GM23338 (cell line): ENCODE results near the gene TRPM7. TPM values are rescaled to one million over a fixed set of nuclear protein-coding genes. Genes with fewer than 3 reads are reported as not detected.

Source experiments
- ATAC-seq: fragments of 200-7000 bp; cut with Tn5 transposase; 3 replicates; pipeline ENCODE4 v1.9.1; 2020
- DNase-seq: peaks from one replicate; pipeline ENCODE4 v3.0.0-alpha.2; 2015; ENCODE audit warnings: low spot score
- H2AFZ ChIP-seq: fragments of 200-600 bp; sonication (generic); 2 replicates; pipeline ENCODE4 v1.8.0; 2016; ENCODE audit warnings: antibody characterized with exemption, mild to moderate bottlenecking, moderate library complexity
- H3F3A ChIP-seq: fragments of 200-600 bp; sonication (generic); replicated peaks from 2 replicates; pipeline ENCODE4 v1.8.0; 2017; ENCODE audit warnings: antibody characterized with exemption, mixed run types, low read depth
- H3K27ac ChIP-seq: fragments of 200-600 bp; sonication (generic); 2 replicates; pipeline ENCODE4 v1.6.1; 2016; ENCODE audit warnings: low read depth
- H3K27me3 ChIP-seq: fragments of 200-600 bp; sonication (generic); 2 replicates; pipeline ENCODE4 v1.8.0; 2016; ENCODE audit warnings: mild to moderate bottlenecking, mixed run types, moderate library complexity; ENCODE audit not compliant: insufficient read depth
- H3K36me3 ChIP-seq: fragments of 200-600 bp; sonication (generic); 2 replicates; pipeline ENCODE4 v1.8.0; 2016; ENCODE audit warnings: mild to moderate bottlenecking; ENCODE audit not compliant: insufficient read depth
- H3K4me1 ChIP-seq: fragments of 200-600 bp; sonication (generic); 2 replicates; pipeline ENCODE4 v1.8.0; 2016; ENCODE audit warnings: mild to moderate bottlenecking, moderate library complexity; ENCODE audit not compliant: insufficient read depth
- H3K4me2 ChIP-seq: fragments of 200-600 bp; sonication (generic); 2 replicates; pipeline ENCODE4 v1.7.1; 2017; ENCODE audit warnings: mixed run types
- H3K4me3 ChIP-seq: fragments of 200-600 bp; sonication (generic); 2 replicates; pipeline ENCODE4 v1.6.1; 2016; ENCODE audit warnings: mixed run types
- H3K79me2 ChIP-seq: fragments of 200-600 bp; sonication (generic); replicated peaks from 2 replicates; pipeline ENCODE4 v1.8.0; 2017; ENCODE audit warnings: mild to moderate bottlenecking; ENCODE audit not compliant: insufficient read depth
- H3K9me2 ChIP-seq: fragments of 200-600 bp; sonication (generic); 2 replicates; pipeline ENCODE4 v1.8.0; 2017; ENCODE audit not compliant: insufficient read depth
- H4K20me1 ChIP-seq: fragments of 200-600 bp; sonication (generic); replicated peaks from 2 replicates; pipeline ENCODE4 v1.8.0; 2017; ENCODE audit warnings: mild to moderate bottlenecking; ENCODE audit not compliant: insufficient read depth
- H3K27ac Mint-ChIP-seq: 2 replicates; pipeline ENCODE4 v1.8.0; 2020; ENCODE audit warnings: inconsistent platforms, mild to moderate bottlenecking, moderate library complexity, mixed read lengths
- H3K27me3 Mint-ChIP-seq: 3 replicates; pipeline ENCODE4 v1.8.0; 2022; ENCODE audit warnings: low read depth, mild to moderate bottlenecking, moderate library complexity, mixed read lengths, inconsistent platforms; ENCODE audit not compliant: insufficient read depth, poor library complexity
- H3K36me3 Mint-ChIP-seq: 3 replicates; pipeline ENCODE4 v1.8.0; 2021; ENCODE audit warnings: low read depth, mild to moderate bottlenecking, inconsistent platforms, moderate library complexity, mixed read lengths
- H3K4me1 Mint-ChIP-seq: 3 replicates; pipeline ENCODE4 v1.8.0; 2020; ENCODE audit warnings: mild to moderate bottlenecking, inconsistent platforms, mixed read lengths
- H3K4me3 Mint-ChIP-seq: 3 replicates; pipeline ENCODE4 v1.8.0; 2021; ENCODE audit warnings: moderate library complexity, mild to moderate bottlenecking, inconsistent platforms, mixed read lengths
- H3K9me3 Mint-ChIP-seq: 3 replicates; pipeline ENCODE4 v1.8.0; 2020; ENCODE audit warnings: moderate library complexity, mild to moderate bottlenecking, inconsistent platforms, mixed read lengths
- CREB1 ChIP-seq: fragments of 250-450 bp; sonication (Bioruptor Pico); IDR thresholded peaks from 2 replicates; pipeline ENCODE4 v1.5.0; 2020; ENCODE audit warnings: low read depth, mild to moderate bottlenecking, moderate library complexity
- POLR2AphosphoS5 ChIP-seq: IDR thresholded peaks from 2 replicates; pipeline ENCODE4 v1.6.1; 2016; ENCODE audit warnings: antibody characterized with exemption, low read depth
- long read RNA-seq: library from polyadenylated mRNA; unstranded; transcript quantifications from one replicate; pipeline ENCODE4 v2.0.0, GENCODE V29; 2020; ENCODE audit not compliant: unreplicated experiment
- polyA plus RNA-seq: library from polyadenylated mRNA; unstranded; fragments of >200 nt; fragmentation: Nextera tagmentation; extraction: Ambion mirVana; gene quantifications from 2 replicates; pipeline ENCODE4 v1.2.1, GENCODE V29; 2016
- total RNA-seq: library from RNA; depleted of rRNA; stranded (reverse); fragments of >200 nt; shearing (Covaris generic); gene quantifications from 2 replicates; pipeline ENCODE4 v1.2.3, GENCODE V29; 2014; rRNA removed
- TF ChIP-seq, protein P1 (sequence below): IDR thresholded peaks from 2 replicates; pipeline ENCODE4 v1.6.1; 2016; ENCODE audit warnings: antibody characterized with exemption
- TF ChIP-seq, protein P2 (sequence below): fragments of 250-450 bp; sonication (Bioruptor Pico); IDR thresholded peaks from 2 replicates; pipeline ENCODE4 v1.5.0; 2020; ENCODE audit warnings: mild to moderate bottlenecking, moderate library complexity

TRPM7 gene, protein sequence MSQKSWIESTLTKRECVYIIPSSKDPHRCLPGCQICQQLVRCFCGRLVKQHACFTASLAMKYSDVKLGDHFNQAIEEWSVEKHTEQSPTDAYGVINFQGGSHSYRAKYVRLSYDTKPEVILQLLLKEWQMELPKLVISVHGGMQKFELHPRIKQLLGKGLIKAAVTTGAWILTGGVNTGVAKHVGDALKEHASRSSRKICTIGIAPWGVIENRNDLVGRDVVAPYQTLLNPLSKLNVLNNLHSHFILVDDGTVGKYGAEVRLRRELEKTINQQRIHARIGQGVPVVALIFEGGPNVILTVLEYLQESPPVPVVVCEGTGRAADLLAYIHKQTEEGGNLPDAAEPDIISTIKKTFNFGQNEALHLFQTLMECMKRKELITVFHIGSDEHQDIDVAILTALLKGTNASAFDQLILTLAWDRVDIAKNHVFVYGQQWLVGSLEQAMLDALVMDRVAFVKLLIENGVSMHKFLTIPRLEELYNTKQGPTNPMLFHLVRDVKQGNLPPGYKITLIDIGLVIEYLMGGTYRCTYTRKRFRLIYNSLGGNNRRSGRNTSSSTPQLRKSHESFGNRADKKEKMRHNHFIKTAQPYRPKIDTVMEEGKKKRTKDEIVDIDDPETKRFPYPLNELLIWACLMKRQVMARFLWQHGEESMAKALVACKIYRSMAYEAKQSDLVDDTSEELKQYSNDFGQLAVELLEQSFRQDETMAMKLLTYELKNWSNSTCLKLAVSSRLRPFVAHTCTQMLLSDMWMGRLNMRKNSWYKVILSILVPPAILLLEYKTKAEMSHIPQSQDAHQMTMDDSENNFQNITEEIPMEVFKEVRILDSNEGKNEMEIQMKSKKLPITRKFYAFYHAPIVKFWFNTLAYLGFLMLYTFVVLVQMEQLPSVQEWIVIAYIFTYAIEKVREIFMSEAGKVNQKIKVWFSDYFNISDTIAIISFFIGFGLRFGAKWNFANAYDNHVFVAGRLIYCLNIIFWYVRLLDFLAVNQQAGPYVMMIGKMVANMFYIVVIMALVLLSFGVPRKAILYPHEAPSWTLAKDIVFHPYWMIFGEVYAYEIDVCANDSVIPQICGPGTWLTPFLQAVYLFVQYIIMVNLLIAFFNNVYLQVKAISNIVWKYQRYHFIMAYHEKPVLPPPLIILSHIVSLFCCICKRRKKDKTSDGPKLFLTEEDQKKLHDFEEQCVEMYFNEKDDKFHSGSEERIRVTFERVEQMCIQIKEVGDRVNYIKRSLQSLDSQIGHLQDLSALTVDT (N-terminal part only)
- total RNA-seq = 38.3 and 41.0 TPM in 2 replicates
- 6.2 and 8.3 TPM in 2 replicates for polyA plus RNA-seq
- long read RNA-seq, partial matches to known transcripts = 5 of 9 reads
- long read RNA-seq, other reads (novel, unspliced or antisense) = 4 of 9 reads

DNA sequence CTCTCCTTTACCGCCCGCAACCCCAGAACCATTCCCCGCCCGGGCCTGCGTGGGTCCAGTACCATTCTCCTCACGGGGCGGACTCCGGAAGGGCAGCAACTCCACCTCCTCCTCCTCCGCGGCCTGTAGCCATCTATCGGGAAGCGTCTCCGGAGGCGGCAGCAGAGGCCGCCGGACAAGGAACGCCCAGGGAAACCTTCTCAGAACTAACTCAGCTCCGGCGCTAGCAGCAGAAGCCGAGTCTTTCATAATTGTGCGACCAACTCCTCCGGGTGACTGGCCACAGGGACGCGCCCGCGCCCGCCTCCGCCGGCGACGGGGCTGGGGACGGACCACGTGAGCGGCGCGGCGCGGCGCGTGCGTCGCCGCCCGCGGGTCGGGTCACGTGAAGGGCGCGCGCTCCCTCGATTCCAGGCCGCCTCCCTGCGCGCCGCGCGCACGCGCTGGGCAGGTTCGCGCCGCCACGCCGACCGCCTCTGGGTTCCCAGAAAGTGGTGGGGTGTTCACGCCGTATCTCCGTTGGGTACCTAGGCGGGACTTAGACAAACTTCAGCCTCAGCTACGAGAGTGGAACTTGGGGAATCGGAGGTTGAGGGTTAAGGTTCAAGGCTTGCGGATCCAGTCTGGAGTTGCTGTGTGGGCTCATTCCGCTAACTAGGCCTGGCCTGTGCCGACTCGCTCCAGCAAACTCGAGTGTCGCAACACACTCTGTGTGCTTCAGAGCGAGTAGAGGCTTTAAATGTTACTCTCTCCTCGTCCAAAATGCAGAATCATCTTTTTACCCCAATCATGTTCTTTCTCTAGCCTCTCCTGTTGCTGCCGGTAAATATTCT is at the start of gene TRPM7:
Gene TRPM7, minus strand, starts transcription at position 329 of the 833 bp plus-strand sequence. Its CDS starts 264 bp downstream, at position 65.
- peak; percentile 56; the same call in 1 of the 2 replicates for TF ChIP-seq CREB1 (CRISPR knock-in tag)
- TF ChIP-seq, protein P1, sequence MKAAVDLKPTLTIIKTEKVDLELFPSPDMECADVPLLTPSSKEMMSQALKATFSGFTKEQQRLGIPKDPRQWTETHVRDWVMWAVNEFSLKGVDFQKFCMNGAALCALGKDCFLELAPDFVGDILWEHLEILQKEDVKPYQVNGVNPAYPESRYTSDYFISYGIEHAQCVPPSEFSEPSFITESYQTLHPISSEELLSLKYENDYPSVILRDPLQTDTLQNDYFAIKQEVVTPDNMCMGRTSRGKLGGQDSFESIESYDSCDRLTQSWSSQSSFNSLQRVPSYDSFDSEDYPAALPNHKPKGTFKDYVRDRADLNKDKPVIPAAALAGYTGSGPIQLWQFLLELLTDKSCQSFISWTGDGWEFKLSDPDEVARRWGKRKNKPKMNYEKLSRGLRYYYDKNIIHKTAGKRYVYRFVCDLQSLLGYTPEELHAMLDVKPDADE = no peak
- TF ChIP-seq POLR2AphosphoS5 = peak; percentile 84
- TF ChIP-seq, protein P2, sequence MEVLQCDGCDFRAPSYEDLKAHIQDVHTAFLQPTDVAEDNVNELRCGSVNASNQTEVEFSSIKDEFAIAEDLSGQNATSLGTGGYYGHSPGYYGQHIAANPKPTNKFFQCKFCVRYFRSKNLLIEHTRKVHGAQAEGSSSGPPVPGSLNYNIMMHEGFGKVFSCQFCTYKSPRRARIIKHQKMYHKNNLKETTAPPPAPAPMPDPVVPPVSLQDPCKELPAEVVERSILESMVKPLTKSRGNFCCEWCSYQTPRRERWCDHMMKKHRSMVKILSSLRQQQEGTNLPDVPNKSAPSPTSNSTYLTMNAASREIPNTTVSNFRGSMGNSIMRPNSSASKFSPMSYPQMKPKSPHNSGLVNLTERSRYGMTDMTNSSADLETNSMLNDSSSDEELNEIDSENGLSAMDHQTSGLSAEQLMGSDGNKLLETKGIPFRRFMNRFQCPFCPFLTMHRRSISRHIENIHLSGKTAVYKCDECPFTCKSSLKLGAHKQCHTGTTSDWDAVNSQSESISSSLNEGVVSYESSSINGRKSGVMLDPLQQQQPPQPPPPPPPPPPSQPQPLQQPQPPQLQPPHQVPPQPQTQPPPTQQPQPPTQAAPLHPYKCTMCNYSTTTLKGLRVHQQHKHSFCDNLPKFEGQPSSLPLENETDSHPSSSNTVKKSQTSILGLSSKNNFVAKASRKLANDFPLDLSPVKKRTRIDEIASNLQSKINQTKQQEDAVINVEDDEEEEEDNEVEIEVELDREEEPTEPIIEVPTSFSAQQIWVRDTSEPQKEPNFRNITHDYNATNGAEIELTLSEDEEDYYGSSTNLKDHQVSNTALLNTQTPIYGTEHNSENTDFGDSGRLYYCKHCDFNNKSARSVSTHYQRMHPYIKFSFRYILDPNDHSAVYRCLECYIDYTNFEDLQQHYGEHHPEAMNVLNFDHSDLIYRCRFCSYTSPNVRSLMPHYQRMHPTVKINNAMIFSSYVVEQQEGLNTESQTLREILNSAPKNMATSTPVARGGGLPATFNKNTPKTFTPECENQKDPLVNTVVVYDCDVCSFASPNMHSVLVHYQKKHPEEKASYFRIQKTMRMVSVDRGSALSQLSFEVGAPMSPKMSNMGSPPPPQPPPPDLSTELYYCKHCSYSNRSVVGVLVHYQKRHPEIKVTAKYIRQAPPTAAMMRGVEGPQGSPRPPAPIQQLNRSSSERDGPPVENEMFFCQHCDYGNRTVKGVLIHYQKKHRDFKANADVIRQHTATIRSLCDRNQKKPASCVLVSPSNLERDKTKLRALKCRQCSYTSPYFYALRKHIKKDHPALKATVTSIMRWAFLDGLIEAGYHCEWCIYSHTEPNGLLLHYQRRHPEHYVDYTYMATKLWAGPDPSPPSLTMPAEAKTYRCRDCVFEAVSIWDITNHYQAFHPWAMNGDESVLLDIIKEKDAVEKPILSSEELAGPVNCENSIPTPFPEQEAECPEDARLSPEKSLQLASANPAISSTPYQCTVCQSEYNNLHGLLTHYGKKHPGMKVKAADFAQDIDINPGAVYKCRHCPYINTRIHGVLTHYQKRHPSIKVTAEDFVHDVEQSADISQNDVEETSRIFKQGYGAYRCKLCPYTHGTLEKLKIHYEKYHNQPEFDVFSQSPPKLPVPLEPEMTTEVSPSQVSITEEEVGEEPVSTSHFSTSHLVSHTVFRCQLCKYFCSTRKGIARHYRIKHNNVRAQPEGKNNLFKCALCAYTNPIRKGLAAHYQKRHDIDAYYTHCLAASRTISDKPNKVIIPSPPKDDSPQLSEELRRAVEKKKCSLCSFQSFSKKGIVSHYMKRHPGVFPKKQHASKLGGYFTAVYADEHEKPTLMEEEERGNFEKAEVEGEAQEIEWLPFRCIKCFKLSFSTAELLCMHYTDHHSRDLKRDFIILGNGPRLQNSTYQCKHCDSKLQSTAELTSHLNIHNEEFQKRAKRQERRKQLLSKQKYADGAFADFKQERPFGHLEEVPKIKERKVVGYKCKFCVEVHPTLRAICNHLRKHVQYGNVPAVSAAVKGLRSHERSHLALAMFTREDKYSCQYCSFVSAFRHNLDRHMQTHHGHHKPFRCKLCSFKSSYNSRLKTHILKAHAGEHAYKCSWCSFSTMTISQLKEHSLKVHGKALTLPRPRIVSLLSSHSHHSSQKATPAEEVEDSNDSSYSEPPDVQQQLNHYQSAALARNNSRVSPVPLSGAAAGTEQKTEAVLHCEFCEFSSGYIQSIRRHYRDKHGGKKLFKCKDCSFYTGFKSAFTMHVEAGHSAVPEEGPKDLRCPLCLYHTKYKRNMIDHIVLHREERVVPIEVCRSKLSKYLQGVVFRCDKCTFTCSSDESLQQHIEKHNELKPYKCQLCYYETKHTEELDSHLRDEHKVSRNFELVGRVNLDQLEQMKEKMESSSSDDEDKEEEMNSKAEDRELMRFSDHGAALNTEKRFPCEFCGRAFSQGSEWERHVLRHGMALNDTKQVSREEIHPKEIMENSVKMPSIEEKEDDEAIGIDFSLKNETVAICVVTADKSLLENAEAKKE (CRISPR knock-in tag) = no peak
- H3K4me3 Mint-ChIP-seq = peak within 1 kb of the TSS; percentile 99

More for the DNA sequence above, at the start of gene TRPM7:
- Mint-ChIP-seq H3K36me3 (peaks cover 17% of the 10 kb centered on the region), H3K27me3 (peaks cover 13% of the 10 kb centered on the region), H3K27ac (peak within 1 kb of the TSS; percentile 98), H3K9me3 (no peaks in the 10 kb centered on the region; the same call in 2 of the 3 replicates), H3K4me1 (peaks cover 16% of the 10 kb centered on the region)
- no peaks in the 10 kb centered on the region for H3K9me2 ChIP-seq
- H3K27ac ChIP-seq = peak within 1 kb of the TSS; percentile 97
- H4K20me1 ChIP-seq = peaks cover 24% of the 10 kb centered on the region
- ATAC-seq (peak; percentile 81), DNase-seq (peak; percentile 89)
- peaks cover 16% of the 10 kb centered on the region for H3K4me1 ChIP-seq
- peak within 1 kb of the TSS; percentile 98 for H3K4me3 ChIP-seq
- peak within 1 kb of the TSS; percentile 100 for H2AFZ ChIP-seq
- peaks cover 9% of the 10 kb centered on the region for H3F3A ChIP-seq
- H3K79me2 ChIP-seq = peaks cover 43% of the 10 kb centered on the region
- no peaks in the 10 kb centered on the region for H3K27me3 ChIP-seq
- peak within 1 kb of the TSS; percentile 97 for H3K4me2 ChIP-seq
- no peaks in the 10 kb centered on the region for H3K36me3 ChIP-seq
